Ascending aorta (tissue), 2 donors: ENCODE results near the gene PTTG1IP2. TPM values are rescaled to one million over a fixed set of nuclear protein-coding genes. Genes with fewer than 3 reads are reported as not detected.

Experiments
- DNase-seq, 2 donors: peaks; one replicate each; pipeline ENCODE4 v3.0.0-alpha.2; 2019; ENCODE audit warnings: low spot score in 2 of 2
- H3K27ac ChIP-seq, 2 donors: fragments of 200-600 bp; sonication (generic); one replicate each; pipeline ENCODE4 v1.5.1; 2016 to 2017; ENCODE audit warnings: mild to moderate bottlenecking in 1 of 2
- H3K27me3 ChIP-seq: fragments of 200-600 bp; sonication (generic); one replicate; pipeline ENCODE4 v1.5.1; 2017
- H3K36me3 ChIP-seq, 2 donors: fragments of 200-600 bp; sonication (generic); one replicate each; pipeline ENCODE4 v1.5.1; 2016
- H3K4me1 ChIP-seq, 2 donors: fragments of 200-600 bp; sonication (generic); one replicate each; pipeline ENCODE4 v1.5.1; 2016 to 2017; ENCODE audit warnings: mild to moderate bottlenecking in 1 of 2
- H3K4me3 ChIP-seq, 2 donors: fragments of 200-600 bp; sonication (generic); one replicate each; pipeline ENCODE4 v1.5.1; 2016 to 2017; ENCODE audit warnings: mild to moderate bottlenecking in 1 of 2
- H3K9me3 ChIP-seq, 2 donors: fragments of 200-600 bp; sonication (generic); one replicate each; pipeline ENCODE4 v1.5.1; 2016
- intact Hi-C: fragments of 100-400 bp; cut with DNase I; formaldehyde crosslinking; loops from one replicate; pipeline ENCODE4 v1.15.1; 2023
- total RNA-seq: library from RNA; depleted of rRNA; stranded (reverse); fragments of >200 nt; gene quantifications from one replicate; pipeline ENCODE4 v1.1.0, GENCODE V29; 2016
- TF ChIP-seq, protein P1 (sequence below), 3 experiments: fragments of 200-600 bp in 2 of 3; fragments of 450-650 bp in 1 of 3; sonication (generic) in 2 of 3; IDR thresholded peaks; one replicate each; pipeline ENCODE4 v1.5.1; 2016 to 2019; ENCODE audit warnings: antibody characterized with exemption in 3 of 3, mild to moderate bottlenecking in 1 of 3, moderate library complexity in 1 of 3

PTTG1IP2 gene
- total RNA-seq, 1 donor from 2014 or later = not detected

DNA sequence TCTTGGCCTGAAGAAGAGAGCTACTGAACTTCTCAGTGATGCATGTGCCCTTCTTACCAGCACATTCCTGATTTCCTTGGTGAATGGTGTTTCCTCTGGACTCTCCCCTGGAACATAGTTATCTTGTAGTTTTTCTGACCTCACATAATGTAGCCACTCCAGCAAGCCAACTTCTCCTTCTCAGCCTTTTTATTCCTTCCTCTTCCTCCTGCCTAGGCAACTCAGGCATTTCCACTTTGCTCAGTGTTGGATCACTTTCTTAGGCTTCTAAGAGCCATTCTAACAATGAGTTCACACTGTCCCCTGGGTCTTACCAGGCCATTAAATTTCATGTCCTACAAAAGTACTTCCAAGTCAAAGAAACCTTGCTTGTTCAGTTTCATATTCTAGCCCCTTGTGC is 3.6 kb upstream of the PTTG1IP2 start:
- no peak for DNase-seq
- no peak overlapping the region for H3K4me3 ChIP-seq
- H3K9me3 ChIP-seq = no peaks in the 10 kb centered on the region
- TF ChIP-seq, protein P1, sequence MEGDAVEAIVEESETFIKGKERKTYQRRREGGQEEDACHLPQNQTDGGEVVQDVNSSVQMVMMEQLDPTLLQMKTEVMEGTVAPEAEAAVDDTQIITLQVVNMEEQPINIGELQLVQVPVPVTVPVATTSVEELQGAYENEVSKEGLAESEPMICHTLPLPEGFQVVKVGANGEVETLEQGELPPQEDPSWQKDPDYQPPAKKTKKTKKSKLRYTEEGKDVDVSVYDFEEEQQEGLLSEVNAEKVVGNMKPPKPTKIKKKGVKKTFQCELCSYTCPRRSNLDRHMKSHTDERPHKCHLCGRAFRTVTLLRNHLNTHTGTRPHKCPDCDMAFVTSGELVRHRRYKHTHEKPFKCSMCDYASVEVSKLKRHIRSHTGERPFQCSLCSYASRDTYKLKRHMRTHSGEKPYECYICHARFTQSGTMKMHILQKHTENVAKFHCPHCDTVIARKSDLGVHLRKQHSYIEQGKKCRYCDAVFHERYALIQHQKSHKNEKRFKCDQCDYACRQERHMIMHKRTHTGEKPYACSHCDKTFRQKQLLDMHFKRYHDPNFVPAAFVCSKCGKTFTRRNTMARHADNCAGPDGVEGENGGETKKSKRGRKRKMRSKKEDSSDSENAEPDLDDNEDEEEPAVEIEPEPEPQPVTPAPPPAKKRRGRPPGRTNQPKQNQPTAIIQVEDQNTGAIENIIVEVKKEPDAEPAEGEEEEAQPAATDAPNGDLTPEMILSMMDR (IDR thresholded peaks at IDR 0.05) = no peak
- H3K27ac ChIP-seq = no peak overlapping the region
- H3K36me3 ChIP-seq = no peaks in the 10 kb centered on the region
- H3K4me1 ChIP-seq = no peaks in the 10 kb centered on the region
- no peaks in the 10 kb centered on the region for H3K27me3 ChIP-seq
- intact Hi-C loops = no loop called here

DNA sequence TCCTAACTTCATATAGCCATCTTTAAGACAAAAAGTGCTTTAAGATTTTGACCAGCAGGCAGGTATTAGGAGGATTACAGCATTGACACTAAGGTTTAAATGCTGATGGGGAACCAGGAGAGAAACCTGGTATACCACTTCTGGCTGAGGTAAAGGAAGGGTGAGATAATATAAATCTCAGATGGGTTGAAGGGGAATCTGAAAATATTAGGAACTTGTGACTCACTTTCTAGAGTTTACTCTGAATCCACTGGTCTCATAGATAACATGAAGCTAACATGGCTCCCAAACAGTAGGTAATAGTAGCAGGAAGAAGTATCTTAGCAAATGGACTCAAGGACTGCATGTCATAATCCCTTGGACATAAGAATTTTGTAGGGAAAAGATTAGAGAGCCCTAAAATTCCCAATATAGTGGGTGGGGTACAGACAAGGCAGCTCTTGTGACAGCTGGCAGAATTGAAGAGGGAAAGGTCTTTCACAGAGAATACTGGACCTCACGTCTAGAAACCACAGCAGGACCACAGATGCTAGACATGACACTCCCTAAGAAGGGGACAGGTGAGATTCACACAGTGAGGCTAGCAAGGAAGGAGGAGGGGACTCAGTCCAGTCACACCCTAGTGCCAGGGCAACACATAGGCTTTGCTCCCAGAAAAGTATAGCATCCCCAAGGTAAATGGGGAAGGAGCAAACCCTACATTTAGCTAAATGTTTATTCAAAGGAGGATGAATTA is 3.5 kb downstream of the PTTG1IP2 start:
- Histone ChIP-seq H3K27me3 (no peaks in the 10 kb centered on the region), H3K4me1 (no peaks in the 10 kb centered on the region), H3K4me3 (no peak overlapping the region), H3K9me3 (no peaks in the 10 kb centered on the region), H3K36me3 (no peaks in the 10 kb centered on the region), H3K27ac (no peak overlapping the region)
- TF ChIP-seq, protein P1 (IDR thresholded peaks at IDR 0.05) = no peak
- DNase-seq = no peak
- intact Hi-C loops = no loop called here

DNA sequence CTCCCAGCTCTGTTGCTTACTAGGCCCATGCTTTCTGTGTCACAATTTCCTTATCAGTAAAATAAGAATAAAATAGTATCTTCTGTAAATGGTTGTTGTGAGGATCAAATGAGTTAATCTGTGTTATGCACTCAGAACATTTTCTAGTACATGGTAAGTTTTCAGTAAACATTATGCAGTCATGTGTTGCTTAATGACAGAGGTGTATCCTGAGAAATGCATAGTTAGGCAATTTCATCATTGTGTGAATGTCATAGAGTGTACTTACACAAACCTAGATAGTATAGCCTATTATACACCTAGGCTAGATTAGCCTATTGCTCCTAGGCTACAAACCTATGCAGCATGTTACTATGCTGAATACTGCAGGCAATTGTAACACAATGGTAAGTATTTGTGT is 4.4 kb downstream of the PTTG1IP2 start:
- no peaks in the 10 kb centered on the region for H3K9me3 ChIP-seq
- H3K27ac ChIP-seq = no peak overlapping the region
- DNase-seq = no peak
- no peaks in the 10 kb centered on the region for H3K36me3 ChIP-seq
- intact Hi-C loops = no loop called here
- H3K4me1 ChIP-seq = no peaks in the 10 kb centered on the region
- TF ChIP-seq, protein P1 (IDR thresholded peaks at IDR 0.05) = no peak
- H3K4me3 ChIP-seq = no peak overlapping the region
- H3K27me3 ChIP-seq = no peaks in the 10 kb centered on the region

DNA sequence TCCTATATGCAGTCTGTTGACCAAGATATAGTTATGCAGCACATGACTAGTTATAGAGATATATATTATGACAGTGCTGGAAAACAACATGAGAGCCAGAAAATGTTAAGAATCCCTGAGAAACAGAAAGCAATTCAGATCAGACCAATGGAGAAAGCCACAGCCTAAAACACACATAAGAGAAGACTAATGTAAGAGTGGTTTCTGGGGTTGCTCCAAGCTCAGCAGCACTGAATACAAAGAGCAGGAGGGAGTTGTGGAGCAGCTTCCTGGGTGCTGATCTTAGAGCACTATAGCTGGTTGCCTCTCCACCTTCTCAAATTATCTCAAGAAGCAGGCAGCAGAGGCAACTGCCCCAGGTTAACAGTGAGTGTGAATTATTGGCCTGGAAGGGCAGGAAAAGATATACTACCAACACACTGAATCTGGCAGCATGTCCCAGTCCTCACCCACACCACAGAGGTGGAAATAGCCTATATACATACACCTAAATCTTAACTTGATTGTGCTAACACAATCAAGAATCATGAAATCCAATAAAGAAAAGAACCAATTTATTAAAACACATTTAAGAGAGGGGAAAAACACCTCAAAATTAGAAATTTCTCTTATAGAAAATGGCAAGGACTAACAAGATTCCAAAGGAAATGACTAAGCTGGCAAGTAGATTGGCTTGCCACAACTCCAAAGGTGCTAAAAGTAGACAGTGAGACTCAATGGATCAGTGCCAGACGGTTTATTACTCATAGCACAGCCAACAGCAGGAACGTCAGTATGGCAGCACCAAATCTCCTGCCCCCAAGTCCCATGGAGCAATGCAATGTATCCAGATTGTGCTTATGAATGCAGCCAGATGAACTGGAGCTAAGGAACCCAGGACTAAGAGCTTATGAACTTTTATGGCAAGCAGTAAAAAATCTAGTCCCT is 5.1 kb downstream of the PTTG1IP2 start:
- no peak for DNase-seq
- TF ChIP-seq, protein P1 (IDR thresholded peaks at IDR 0.05) = no peak
- H3K27ac ChIP-seq = no peak overlapping the region
- H3K27me3 ChIP-seq = no peaks in the 10 kb centered on the region
- H3K4me1 ChIP-seq = no peaks in the 10 kb centered on the region
- intact Hi-C loops = no loop called here
- H3K9me3 ChIP-seq = no peaks in the 10 kb centered on the region
- H3K4me3 ChIP-seq = no peak overlapping the region
- H3K36me3 ChIP-seq = no peaks in the 10 kb centered on the region

DNA sequence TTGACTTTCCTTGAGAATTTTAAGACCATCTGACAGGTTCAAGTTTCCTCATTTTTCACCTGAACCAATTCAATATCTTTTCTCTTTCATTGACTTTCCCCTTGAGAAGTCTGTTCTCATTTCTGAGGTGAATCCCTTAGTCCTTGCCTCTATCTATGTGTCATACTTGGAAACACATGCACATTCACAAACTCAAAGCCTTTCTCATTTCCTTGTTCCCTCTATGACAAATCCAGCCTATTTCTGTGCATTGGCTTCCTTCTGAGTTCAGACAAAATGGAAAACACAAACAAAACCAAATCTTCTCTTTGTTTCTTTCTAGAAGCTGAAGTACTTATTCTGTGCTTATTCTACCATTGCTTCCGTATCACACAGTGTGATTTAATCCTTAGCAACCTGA is 13.8 kb downstream of the PTTG1IP2 start:
- no peak overlapping the region for H3K4me3 ChIP-seq
- H3K9me3 ChIP-seq = no peaks in the 10 kb centered on the region
- H3K27me3 ChIP-seq = no peaks in the 10 kb centered on the region
- intact Hi-C loops = no loop called here
- no peak for DNase-seq
- H3K27ac ChIP-seq = no peak overlapping the region
- H3K36me3 ChIP-seq = no peaks in the 10 kb centered on the region
- H3K4me1 ChIP-seq = no peaks in the 10 kb centered on the region
- TF ChIP-seq, protein P1 (IDR thresholded peaks at IDR 0.05) = no peak
